ENCODE data around the gene GSPT1.

Gene GSPT1

GRCh38 chr16:11876306-11876705 lies 39.5 kb downstream of the GSPT1 start:
- H3K79me2 ChIP-seq (ENCODE audit: control insufficient read depth, insufficient read depth, low read length, poor library complexity): no peaks in the 10 kb centered on the region
- no peaks in the 10 kb centered on the region for H3K79me1 ChIP-seq (ENCODE audit: low read length)
- H3K9me3 ChIP-seq (ENCODE audit: insufficient read depth, low read depth, low read length): no peaks in the 10 kb centered on the region
- no peak overlapping the region for H2AK5ac ChIP-seq (ENCODE audit: low read length)
- no peak overlapping the region for H3K4me2 ChIP-seq (ENCODE audit: low read length)
- H2BK120ac ChIP-seq (ENCODE audit: insufficient read depth, low read length, poor library complexity): no peak overlapping the region
- WGBS (ENCODE audit: extremely low coverage, insufficient coverage, insufficient read length): no CpG with 5 or more reads among the region's 12 CpGs
- H3K14ac ChIP-seq (ENCODE audit: low read length): no peak overlapping the region
- H3K27ac ChIP-seq (ENCODE audit: low read depth, low read length): no peak overlapping the region
- H3K27me3 ChIP-seq (ENCODE audit: insufficient read depth, low read length): no peaks in the 10 kb centered on the region
- no peak overlapping the region for H2BK5ac ChIP-seq (ENCODE audit: low read depth, low read length, poor library complexity)
- no peak overlapping the region for H4K8ac ChIP-seq (ENCODE audit: low read depth, low read length)
- H4K91ac ChIP-seq (ENCODE audit: low read depth, low read length): no peak overlapping the region
- H3K23ac ChIP-seq (ENCODE audit: low read length): no peak overlapping the region
- H3K36me3 ChIP-seq (ENCODE audit: control insufficient read depth in 1 of 2, insufficient read depth in 2 of 2, low read length in 2 of 2): peaks cover 22 to 26% of the 10 kb centered on the region in 2 experiments
- H3K9ac ChIP-seq (ENCODE audit: low read length): no peak overlapping the region
- no peak overlapping the region for H2BK12ac ChIP-seq (ENCODE audit: low read length)
- no peak overlapping the region for H3K4me3 ChIP-seq (ENCODE audit: low read depth, low read length)
- peaks cover 0 to 1% of the 10 kb centered on the region in 2 experiments for H3K4me1 ChIP-seq (ENCODE audit: control insufficient read depth in 1 of 2, insufficient read depth in 2 of 2, low read length in 2 of 2)
- no peak overlapping the region for H3K4ac ChIP-seq (ENCODE audit: low read depth, low read length)
- no peak overlapping the region for H4K12ac ChIP-seq (ENCODE audit: low read depth, low read length)
- H2AFZ ChIP-seq (ENCODE audit: insufficient read depth, low read length, poor library complexity): no peak overlapping the region
- H3K18ac ChIP-seq (ENCODE audit: low read length): no peak overlapping the region
- no peak for DNase-seq

DNA sequence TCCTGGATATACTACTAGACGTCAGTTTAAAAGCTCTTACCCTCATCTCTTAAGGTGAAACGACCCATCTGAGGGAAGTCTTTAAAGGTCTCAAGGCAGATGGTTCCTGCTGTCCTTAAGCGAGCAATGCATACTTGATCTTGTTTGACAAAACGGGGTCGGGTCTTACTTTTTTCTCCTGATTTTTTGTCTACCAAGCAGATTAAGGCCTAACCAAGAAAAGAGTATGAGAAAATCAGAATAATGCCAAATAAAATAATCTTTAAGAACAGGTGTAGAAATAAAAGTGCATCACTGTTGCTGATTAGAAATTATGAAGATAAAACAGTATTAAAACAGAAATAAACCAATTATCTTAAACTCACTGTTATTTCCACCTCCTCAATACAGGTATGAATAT lies 40.0 kb downstream of the GSPT1 start:
- DNase-seq: no peak
- H2BK120ac ChIP-seq (ENCODE audit: insufficient read depth, low read length, poor library complexity): no peak overlapping the region
- H3K27me3 ChIP-seq (ENCODE audit: insufficient read depth, low read length): no peaks in the 10 kb centered on the region
- no peak overlapping the region for H2AK5ac ChIP-seq (ENCODE audit: low read length)
- H3K9me3 ChIP-seq (ENCODE audit: insufficient read depth, low read depth, low read length): no peaks in the 10 kb centered on the region
- no peak overlapping the region for H3K14ac ChIP-seq (ENCODE audit: low read length)
- WGBS (ENCODE audit: extremely low coverage, insufficient coverage, insufficient read length): no CpG with 5 or more reads among the region's 5 CpGs
- H3K4ac ChIP-seq (ENCODE audit: low read depth, low read length): no peak overlapping the region
- H2AFZ ChIP-seq (ENCODE audit: insufficient read depth, low read length, poor library complexity): no peak overlapping the region
- H2BK5ac ChIP-seq (ENCODE audit: low read depth, low read length, poor library complexity): no peak overlapping the region
- H3K27ac ChIP-seq (ENCODE audit: low read depth, low read length): no peak overlapping the region
- H3K36me3 ChIP-seq (ENCODE audit: control insufficient read depth in 1 of 2, insufficient read depth in 2 of 2, low read length in 2 of 2): peaks cover 19 to 26% of the 10 kb centered on the region in 2 experiments
- no peak overlapping the region for H3K9ac ChIP-seq (ENCODE audit: low read length)
- no peak overlapping the region for H4K12ac ChIP-seq (ENCODE audit: low read depth, low read length)
- H3K79me2 ChIP-seq (ENCODE audit: control insufficient read depth, insufficient read depth, low read length, poor library complexity): no peaks in the 10 kb centered on the region
- H2BK12ac ChIP-seq (ENCODE audit: low read length): no peak overlapping the region
- H3K18ac ChIP-seq (ENCODE audit: low read length): no peak overlapping the region
- H3K79me1 ChIP-seq (ENCODE audit: low read length): no peaks in the 10 kb centered on the region
- H3K23ac ChIP-seq (ENCODE audit: low read length): no peak overlapping the region
- no peak overlapping the region for H3K4me3 ChIP-seq (ENCODE audit: low read depth, low read length)
- H3K4me2 ChIP-seq (ENCODE audit: low read length): no peak overlapping the region
- peaks cover 0 to 1% of the 10 kb centered on the region in 2 experiments for H3K4me1 ChIP-seq (ENCODE audit: control insufficient read depth in 1 of 2, insufficient read depth in 2 of 2, low read length in 2 of 2)
- H4K91ac ChIP-seq (ENCODE audit: low read depth, low read length): no peak overlapping the region
- H4K8ac ChIP-seq (ENCODE audit: low read depth, low read length): no peak overlapping the region

DNA sequence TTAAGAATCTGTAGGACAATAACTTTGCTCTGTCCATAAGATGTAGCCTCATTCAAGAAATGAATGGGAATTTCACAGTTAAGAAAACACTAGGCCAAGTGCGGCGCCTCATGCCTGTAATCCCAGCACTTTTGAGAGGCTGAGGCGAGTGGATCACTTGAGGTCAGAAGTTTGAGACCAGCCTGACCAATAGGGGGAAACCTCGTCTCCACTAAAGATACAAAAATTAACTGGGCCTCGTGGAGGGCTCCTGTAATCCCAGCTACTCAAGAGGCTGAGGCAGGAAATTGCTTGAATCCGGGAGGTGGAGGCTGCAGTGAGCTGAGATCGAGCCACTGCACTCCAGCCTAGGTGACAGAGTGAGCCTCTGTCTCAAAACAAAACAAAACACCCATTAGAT lies 44.6 kb downstream of the GSPT1 start:
- H2AK5ac ChIP-seq (ENCODE audit: low read length): no peak overlapping the region
- H3K4me1 ChIP-seq (ENCODE audit: control insufficient read depth in 1 of 2, insufficient read depth in 2 of 2, low read length in 2 of 2): no peaks in the 10 kb centered on the region
- H2BK5ac ChIP-seq (ENCODE audit: low read depth, low read length, poor library complexity): no peak overlapping the region
- H3K14ac ChIP-seq (ENCODE audit: low read length): no peak overlapping the region
- H2BK12ac ChIP-seq (ENCODE audit: low read length): no peak overlapping the region
- no peaks in the 10 kb centered on the region for H3K79me1 ChIP-seq (ENCODE audit: low read length)
- H3K36me3 ChIP-seq (ENCODE audit: control insufficient read depth in 1 of 2, insufficient read depth in 2 of 2, low read length in 2 of 2): peaks cover 9 to 16% of the 10 kb centered on the region in 2 experiments
- H3K4me3 ChIP-seq (ENCODE audit: low read depth, low read length): no peak overlapping the region
- WGBS (ENCODE audit: extremely low coverage, insufficient coverage, insufficient read length): no CpG with 5 or more reads among the region's 7 CpGs
- H2AFZ ChIP-seq (ENCODE audit: insufficient read depth, low read length, poor library complexity): no peak overlapping the region
- H3K18ac ChIP-seq (ENCODE audit: low read length): no peak overlapping the region
- no peak overlapping the region for H3K23ac ChIP-seq (ENCODE audit: low read length)
- no peak overlapping the region for H2BK120ac ChIP-seq (ENCODE audit: insufficient read depth, low read length, poor library complexity)
- no peak overlapping the region for H4K12ac ChIP-seq (ENCODE audit: low read depth, low read length)
- no peak overlapping the region for H4K8ac ChIP-seq (ENCODE audit: low read depth, low read length)
- H3K9ac ChIP-seq (ENCODE audit: low read length): no peak overlapping the region
- H3K9me3 ChIP-seq (ENCODE audit: insufficient read depth, low read depth, low read length): no peaks in the 10 kb centered on the region
- no peak overlapping the region for H3K4ac ChIP-seq (ENCODE audit: low read depth, low read length)
- H3K79me2 ChIP-seq (ENCODE audit: control insufficient read depth, insufficient read depth, low read length, poor library complexity): no peaks in the 10 kb centered on the region
- no peak overlapping the region for H3K27ac ChIP-seq (ENCODE audit: low read depth, low read length)
- peak in 1 of 2 donors; percentile 31 for DNase-seq
- no peak overlapping the region for H3K4me2 ChIP-seq (ENCODE audit: low read length)
- H3K27me3 ChIP-seq (ENCODE audit: insufficient read depth, low read length): no peaks in the 10 kb centered on the region
- no peak overlapping the region for H4K91ac ChIP-seq (ENCODE audit: low read depth, low read length)

DNA sequence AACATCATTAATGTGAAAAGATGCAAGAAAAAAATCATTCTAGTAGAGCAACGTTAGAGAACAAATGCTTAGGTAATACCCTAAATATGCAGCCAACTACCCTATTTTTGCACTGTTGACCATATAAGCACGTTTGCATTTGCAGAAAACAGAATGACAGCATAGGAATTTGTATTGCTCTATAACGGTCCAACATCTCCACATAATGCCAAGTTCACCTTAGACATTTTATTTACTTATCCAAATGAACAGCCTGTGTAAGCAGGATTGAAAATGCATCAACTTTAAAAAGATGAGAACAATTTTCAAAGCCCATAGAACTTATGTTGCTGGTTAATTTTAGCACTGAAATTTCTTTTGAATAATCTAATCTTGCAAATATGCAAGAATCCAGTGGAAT lies 45.4 kb downstream of the GSPT1 start:
- Histone ChIP-seq H3K79me1 (ENCODE audit: low read length) (no peaks in the 10 kb centered on the region), H4K12ac (ENCODE audit: low read depth, low read length) (no peak overlapping the region), H3K27ac (ENCODE audit: low read depth, low read length) (no peak overlapping the region), H3K14ac (ENCODE audit: low read length) (no peak overlapping the region), H2BK12ac (ENCODE audit: low read length) (no peak overlapping the region), H2AK5ac (ENCODE audit: low read length) (no peak overlapping the region), H2BK5ac (ENCODE audit: low read depth, low read length, poor library complexity) (no peak overlapping the region), H3K4me1 (ENCODE audit: control insufficient read depth in 1 of 2, insufficient read depth in 2 of 2, low read length in 2 of 2) (no peaks in the 10 kb centered on the region), H2AFZ (ENCODE audit: insufficient read depth, low read length, poor library complexity) (no peak overlapping the region), H4K91ac (ENCODE audit: low read depth, low read length) (no peak overlapping the region), H3K23ac (ENCODE audit: low read length) (no peak overlapping the region), H3K36me3 (ENCODE audit: control insufficient read depth in 1 of 2, insufficient read depth in 2 of 2, low read length in 2 of 2) (peaks cover 9 to 13% of the 10 kb centered on the region in 2 experiments), H2BK120ac (ENCODE audit: insufficient read depth, low read length, poor library complexity) (no peak overlapping the region), H3K9me3 (ENCODE audit: insufficient read depth, low read depth, low read length) (no peaks in the 10 kb centered on the region), H3K9ac (ENCODE audit: low read length) (no peak overlapping the region), H4K8ac (ENCODE audit: low read depth, low read length) (no peak overlapping the region), H3K4me2 (ENCODE audit: low read length) (no peak overlapping the region), H3K27me3 (ENCODE audit: insufficient read depth, low read length) (no peaks in the 10 kb centered on the region), H3K18ac (ENCODE audit: low read length) (no peak overlapping the region), H3K4me3 (ENCODE audit: low read depth, low read length) (no peak overlapping the region), H3K4ac (ENCODE audit: low read depth, low read length) (no peak overlapping the region), H3K79me2 (ENCODE audit: control insufficient read depth, insufficient read depth, low read length, poor library complexity) (no peaks in the 10 kb centered on the region)
- WGBS (ENCODE audit: extremely low coverage, insufficient coverage, insufficient read length): no CpG with 5 or more reads among the region's 3 CpGs
- DNase-seq: no peak

Measured in trophoblast cell (in vitro differentiated cells and primary cell).